ENCODE measurements around the gene NPB. TPM values are rescaled to one million over a fixed set of nuclear protein-coding genes. Genes with fewer than 3 reads are reported as not detected.
A peak's percentile ranks its signal among the peaks of the same experiment; 100 is the strongest.

Gene NPB
- total RNA-seq, 1 donor from 2014 or later: 1.1 TPM

DNA sequence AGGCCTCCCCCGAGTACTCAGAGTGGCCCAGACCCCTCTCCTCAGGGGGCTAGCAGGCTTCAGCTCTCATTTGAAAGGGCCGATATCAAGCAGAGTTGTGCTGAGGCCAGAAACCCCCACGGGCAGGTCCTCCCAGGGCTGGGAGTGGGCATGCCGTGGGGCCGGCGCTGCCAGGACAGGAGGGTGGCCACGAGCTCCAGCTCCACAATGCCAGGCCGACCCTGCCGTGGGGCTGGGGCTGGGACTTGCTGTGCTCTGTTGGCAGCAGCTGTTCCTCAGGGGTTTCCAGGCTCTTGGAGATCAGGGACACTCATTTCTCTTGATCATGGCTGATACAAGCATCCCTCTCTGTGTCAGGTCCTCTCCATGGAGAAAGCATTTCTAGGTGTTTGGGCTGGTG, 3.2 kb upstream of the NPB start:
- Mint-ChIP-seq H3K9me3 (no peaks in the 10 kb centered on the region), H3K36me3 (ENCODE audit: low read depth) (peaks cover 3% of the 10 kb centered on the region), H3K4me1 (peaks cover 15% of the 10 kb centered on the region), H3K27me3 (ENCODE audit: low read depth) (peaks cover 14% of the 10 kb centered on the region), H3K4me3 (no peak overlapping the region), H3K27ac (ENCODE audit: unreplicated experiment) (no peak overlapping the region)
- DNase-seq (ENCODE audit: low read depth, low spot score): no peak
- TF ChIP-seq, protein P1, sequence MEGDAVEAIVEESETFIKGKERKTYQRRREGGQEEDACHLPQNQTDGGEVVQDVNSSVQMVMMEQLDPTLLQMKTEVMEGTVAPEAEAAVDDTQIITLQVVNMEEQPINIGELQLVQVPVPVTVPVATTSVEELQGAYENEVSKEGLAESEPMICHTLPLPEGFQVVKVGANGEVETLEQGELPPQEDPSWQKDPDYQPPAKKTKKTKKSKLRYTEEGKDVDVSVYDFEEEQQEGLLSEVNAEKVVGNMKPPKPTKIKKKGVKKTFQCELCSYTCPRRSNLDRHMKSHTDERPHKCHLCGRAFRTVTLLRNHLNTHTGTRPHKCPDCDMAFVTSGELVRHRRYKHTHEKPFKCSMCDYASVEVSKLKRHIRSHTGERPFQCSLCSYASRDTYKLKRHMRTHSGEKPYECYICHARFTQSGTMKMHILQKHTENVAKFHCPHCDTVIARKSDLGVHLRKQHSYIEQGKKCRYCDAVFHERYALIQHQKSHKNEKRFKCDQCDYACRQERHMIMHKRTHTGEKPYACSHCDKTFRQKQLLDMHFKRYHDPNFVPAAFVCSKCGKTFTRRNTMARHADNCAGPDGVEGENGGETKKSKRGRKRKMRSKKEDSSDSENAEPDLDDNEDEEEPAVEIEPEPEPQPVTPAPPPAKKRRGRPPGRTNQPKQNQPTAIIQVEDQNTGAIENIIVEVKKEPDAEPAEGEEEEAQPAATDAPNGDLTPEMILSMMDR (conservative IDR thresholded peaks at IDR 0.05): no peak

DNA sequence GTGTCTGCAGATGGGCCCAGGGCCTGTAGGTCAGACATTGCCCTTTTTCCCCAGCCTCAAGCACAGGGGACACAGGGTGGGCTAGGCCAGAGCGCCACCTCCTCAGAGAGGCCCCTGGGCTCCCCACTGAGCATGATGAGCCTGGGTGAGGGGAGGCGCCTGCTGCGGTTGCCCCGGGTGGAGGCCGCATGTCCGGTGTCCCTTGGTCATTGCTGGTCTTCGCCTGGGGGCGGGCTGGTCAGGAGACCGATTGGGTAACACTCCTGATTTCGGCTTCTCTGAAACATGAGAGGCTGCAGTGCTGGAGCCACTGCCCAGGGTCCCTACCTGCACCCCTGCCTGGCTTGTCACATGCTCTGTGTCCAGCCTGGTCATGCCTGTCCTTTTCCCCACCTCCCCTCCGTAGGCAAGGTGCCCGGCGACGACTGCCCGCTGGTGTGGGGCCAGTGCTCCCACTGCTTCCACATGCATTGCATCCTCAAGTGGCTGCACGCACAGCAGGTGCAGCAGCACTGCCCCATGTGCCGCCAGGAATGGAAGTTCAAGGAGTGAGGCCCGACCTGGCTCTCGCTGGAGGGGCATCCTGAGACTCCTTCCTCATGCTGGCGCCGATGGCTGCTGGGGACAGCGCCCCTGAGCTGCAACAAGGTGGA, 2.4 kb upstream of the NPB start:
- Mint-ChIP-seq H3K27me3 (ENCODE audit: low read depth) (peaks cover 14% of the 10 kb centered on the region), H3K4me3 (peak overlapping the region; percentile 50), H3K4me1 (peaks cover 15% of the 10 kb centered on the region), H3K9me3 (no peaks in the 10 kb centered on the region), H3K27ac (ENCODE audit: unreplicated experiment) (no peak overlapping the region), H3K36me3 (ENCODE audit: low read depth) (peaks cover 3% of the 10 kb centered on the region)
- TF ChIP-seq, protein P1 (conservative IDR thresholded peaks at IDR 0.05): no peak
- DNase-seq (ENCODE audit: low read depth, low spot score): no peak

DNA sequence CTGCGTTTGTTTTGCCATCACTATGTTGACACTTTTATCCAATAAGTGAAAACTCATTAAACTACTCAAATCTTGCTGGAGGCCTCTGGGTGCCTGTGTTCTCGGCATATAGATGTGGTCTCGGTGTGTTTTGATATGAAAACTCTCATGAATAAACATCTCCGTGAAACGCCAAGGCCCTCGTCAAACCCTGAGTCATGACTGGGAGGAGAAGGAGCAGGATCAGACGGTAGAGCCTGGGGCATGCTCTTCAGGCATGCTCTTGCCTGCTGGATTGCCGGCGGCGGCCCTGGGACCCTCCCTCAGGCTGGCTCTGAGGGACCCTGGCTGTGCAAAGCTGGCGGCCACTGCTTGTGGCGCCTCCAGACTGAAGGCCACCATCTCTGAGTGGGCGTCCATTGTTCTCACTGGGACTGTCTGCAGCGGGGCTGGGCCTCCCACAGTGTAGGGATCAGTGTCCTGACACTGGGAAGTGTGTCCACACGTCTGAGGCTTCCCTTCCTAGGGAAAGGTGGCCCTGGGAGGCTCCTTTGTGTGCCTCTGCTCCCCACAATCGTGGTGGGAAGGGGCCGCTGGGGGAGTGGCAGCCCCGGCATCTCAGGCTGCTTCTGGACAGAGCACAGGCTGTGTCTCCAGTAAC, 1.7 kb upstream of the NPB start:
- DNase-seq (ENCODE audit: low read depth, low spot score): no peak
- Mint-ChIP-seq H3K4me1 (peaks cover 15% of the 10 kb centered on the region), H3K27ac (ENCODE audit: unreplicated experiment) (no peak overlapping the region), H3K4me3 (peak overlapping the region; percentile 50), H3K36me3 (ENCODE audit: low read depth) (peaks cover 3% of the 10 kb centered on the region), H3K27me3 (ENCODE audit: low read depth) (peaks cover 14% of the 10 kb centered on the region), H3K9me3 (no peaks in the 10 kb centered on the region)
- TF ChIP-seq, protein P1 (conservative IDR thresholded peaks at IDR 0.05): no peak

DNA sequence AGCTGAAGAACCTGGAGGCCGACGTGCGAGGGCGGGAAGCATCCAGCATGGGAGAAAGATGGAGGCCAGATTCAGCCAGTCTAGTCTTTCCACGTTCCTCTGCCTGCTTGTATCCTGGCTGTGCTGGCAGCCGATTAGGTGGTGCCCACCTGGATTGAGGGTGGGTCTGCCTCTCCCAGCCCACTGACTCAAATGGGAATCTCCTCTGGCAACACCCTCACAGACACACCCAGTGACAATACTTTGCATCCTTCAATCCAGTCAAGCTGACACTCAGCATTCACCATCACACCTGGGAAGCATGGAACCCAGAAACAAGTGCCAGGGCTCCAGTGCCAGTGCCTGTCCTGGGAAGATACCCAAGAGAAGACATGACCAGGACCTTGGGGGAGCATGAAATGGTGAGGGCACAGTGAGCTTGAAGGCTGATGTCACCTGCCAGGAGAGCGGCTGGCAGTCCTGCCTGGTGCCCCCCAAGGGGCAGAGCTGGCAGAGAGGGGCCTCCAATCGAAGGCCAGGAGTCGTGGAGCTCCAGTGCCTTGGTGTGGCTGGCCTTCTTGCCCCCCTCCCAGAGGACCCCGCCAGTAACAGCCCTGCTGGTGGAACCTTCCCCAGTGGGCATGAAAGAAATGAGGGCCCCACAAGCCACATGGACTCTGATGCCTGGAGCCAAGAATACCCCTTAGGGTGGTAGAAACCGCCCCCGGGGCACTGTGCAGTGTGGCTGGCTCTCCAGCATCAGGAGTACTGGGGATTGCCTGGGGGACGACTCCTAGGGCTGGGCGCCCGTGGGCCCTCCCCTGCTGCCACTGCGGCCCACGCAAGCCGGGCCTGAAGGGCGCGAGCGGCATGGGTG, 643 bp upstream of the NPB start:
- TF ChIP-seq, protein P1 (conservative IDR thresholded peaks at IDR 0.05): no peak
- Mint-ChIP-seq H3K4me1 (peaks cover 15% of the 10 kb centered on the region), H3K4me3 (peak overlapping the region; percentile 50)

DNA sequence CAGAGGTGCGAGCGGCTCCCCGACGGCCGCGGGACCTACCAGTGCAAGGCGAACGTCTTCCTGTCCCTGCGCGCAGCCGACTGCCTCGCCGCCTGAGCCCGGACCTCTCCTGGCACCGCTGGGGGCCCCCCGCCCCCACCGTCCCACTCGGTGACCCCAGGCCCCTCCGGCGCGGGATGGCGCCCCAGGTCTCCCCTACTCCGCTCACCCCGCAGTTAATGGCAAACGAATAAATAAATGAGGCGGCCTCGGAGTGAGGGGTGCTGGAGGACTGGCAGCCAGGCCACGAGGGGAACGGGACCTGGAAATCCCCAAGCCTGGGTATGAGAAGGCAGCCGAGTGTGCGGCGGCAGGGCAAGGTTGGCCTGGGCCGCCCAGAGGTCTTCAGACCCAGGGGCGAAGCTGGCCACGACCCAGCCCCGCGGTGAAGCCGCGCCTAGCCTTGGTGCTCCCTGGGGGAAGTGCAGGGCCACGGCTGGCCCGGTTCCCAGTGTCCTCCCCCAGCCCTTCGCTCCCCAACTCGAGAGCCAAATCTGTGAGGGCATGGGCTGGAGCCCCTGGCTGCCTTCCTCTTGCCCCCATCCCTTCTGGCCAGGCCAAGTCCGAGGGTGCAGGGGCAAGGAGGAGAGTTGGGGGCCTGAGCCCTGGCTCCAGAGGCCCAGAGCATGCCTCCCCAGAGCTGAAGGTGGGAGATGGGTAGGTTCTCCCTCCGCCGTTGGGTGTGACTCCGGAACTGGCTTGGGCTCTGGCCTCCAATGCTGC, 796 bp downstream of the NPB start:
- H3K4me3 Mint-ChIP-seq: no peak overlapping the region
- TF ChIP-seq, protein P1 (conservative IDR thresholded peaks at IDR 0.05): no peak
- no peak for DNase-seq (ENCODE audit: low read depth, low spot score)
- H3K9me3 Mint-ChIP-seq: no peaks in the 10 kb centered on the region
- no peak overlapping the region for H3K27ac Mint-ChIP-seq (ENCODE audit: unreplicated experiment)
- peaks cover 15% of the 10 kb centered on the region for H3K4me1 Mint-ChIP-seq
- peaks cover 3% of the 10 kb centered on the region for H3K36me3 Mint-ChIP-seq (ENCODE audit: low read depth)
- H3K27me3 Mint-ChIP-seq (ENCODE audit: low read depth): peaks cover 14% of the 10 kb centered on the region

More for the DNA sequence above, 643 bp upstream of the NPB start:
- no peak overlapping the region for H3K27ac Mint-ChIP-seq (ENCODE audit: unreplicated experiment)
- DNase-seq (ENCODE audit: low read depth, low spot score): no peak
- H3K9me3 Mint-ChIP-seq: no peaks in the 10 kb centered on the region
- H3K27me3 Mint-ChIP-seq (ENCODE audit: low read depth): peaks cover 14% of the 10 kb centered on the region
- peaks cover 3% of the 10 kb centered on the region for H3K36me3 Mint-ChIP-seq (ENCODE audit: low read depth)

All from neural crest cell (in vitro differentiated cells).